ENCODE data around the gene UNC79. TPM values are rescaled to one million over a fixed set of nuclear protein-coding genes. Genes with fewer than 3 reads are reported as not detected.

Gene UNC79
- total RNA-seq, 1 donor: under 0.01 TPM

GRCh38 chr14:93685121-93685895 is 254.6 kb downstream of the UNC79 start:
- no peak overlapping the region for H3K4me3 ChIP-seq (ENCODE audit: low read depth, low read length)
- TF ChIP-seq, protein P1, sequence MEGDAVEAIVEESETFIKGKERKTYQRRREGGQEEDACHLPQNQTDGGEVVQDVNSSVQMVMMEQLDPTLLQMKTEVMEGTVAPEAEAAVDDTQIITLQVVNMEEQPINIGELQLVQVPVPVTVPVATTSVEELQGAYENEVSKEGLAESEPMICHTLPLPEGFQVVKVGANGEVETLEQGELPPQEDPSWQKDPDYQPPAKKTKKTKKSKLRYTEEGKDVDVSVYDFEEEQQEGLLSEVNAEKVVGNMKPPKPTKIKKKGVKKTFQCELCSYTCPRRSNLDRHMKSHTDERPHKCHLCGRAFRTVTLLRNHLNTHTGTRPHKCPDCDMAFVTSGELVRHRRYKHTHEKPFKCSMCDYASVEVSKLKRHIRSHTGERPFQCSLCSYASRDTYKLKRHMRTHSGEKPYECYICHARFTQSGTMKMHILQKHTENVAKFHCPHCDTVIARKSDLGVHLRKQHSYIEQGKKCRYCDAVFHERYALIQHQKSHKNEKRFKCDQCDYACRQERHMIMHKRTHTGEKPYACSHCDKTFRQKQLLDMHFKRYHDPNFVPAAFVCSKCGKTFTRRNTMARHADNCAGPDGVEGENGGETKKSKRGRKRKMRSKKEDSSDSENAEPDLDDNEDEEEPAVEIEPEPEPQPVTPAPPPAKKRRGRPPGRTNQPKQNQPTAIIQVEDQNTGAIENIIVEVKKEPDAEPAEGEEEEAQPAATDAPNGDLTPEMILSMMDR (IDR thresholded peaks at IDR 0.05; ENCODE audit: insufficient read depth, low read depth, low read length): no peak
- DNase-seq (ENCODE audit: low read depth): no peak

GRCh38 chr14:93686268-93686667 is 255.5 kb downstream of the UNC79 start:
- DNase-seq (ENCODE audit: low read depth): no peak
- TF ChIP-seq, protein P1 (IDR thresholded peaks at IDR 0.05; ENCODE audit: insufficient read depth, low read depth, low read length): no peak
- H3K4me3 ChIP-seq (ENCODE audit: low read depth, low read length): no peak overlapping the region

DNA sequence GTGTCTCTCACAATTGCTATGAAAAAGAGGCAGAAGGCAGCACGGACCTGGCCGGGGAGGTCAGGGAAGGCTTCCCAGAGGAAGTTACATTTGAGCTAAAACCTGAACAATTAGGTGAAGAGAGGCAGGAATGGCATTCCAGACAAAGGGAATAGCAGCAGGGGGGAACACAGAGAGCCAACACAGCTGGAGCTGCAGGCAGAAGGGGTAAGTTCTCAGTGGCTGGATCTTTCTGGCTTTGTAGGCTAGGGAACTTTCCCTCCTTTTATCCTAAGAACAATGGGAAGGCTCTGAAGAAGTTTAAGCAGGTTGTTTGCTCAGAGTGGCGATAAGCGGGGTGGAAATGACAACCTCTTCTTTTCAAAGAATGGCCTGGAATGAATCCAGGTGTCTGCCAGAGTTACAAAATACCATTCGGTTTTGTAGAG is 257.5 kb downstream of the UNC79 start:
- no peak for DNase-seq (ENCODE audit: low read depth)
- TF ChIP-seq, protein P1 (IDR thresholded peaks at IDR 0.05; ENCODE audit: insufficient read depth, low read depth, low read length): no peak
- H3K4me3 ChIP-seq (ENCODE audit: low read depth, low read length): no peak overlapping the region

- no peak for DNase-seq (ENCODE audit: low read depth)
- H3K4me3 ChIP-seq (ENCODE audit: low read depth, low read length): no peak overlapping the region
- TF ChIP-seq, protein P1 (IDR thresholded peaks at IDR 0.05; ENCODE audit: insufficient read depth, low read depth, low read length): no peak
Observed at GRCh38 chr14:93688820-93689219, 258.1 kb downstream of the UNC79 start.

DNA sequence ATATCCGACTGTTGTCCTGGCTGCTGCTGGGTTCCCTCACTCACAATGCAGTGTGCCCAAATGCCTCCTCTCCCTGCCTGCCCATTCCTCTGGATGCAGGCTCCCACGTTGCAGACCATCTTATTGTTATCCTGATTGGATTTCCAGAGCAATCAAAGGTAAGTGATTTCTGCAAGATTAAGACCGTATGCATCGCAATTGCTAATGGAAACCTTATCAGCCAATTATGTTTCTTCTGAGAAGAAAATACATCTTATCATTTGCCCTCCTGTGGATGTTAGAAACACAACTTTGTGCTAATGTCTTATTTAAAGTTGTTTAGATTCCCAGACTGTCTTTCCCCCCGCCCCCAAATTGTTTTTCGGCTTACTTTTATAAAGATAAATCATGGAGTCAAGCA is 259.4 kb downstream of the UNC79 start:
- H3K4me3 ChIP-seq (ENCODE audit: low read depth, low read length): no peak overlapping the region
- DNase-seq (ENCODE audit: low read depth): no peak
- TF ChIP-seq, protein P1 (IDR thresholded peaks at IDR 0.05; ENCODE audit: insufficient read depth, low read depth, low read length): no peak

DNA sequence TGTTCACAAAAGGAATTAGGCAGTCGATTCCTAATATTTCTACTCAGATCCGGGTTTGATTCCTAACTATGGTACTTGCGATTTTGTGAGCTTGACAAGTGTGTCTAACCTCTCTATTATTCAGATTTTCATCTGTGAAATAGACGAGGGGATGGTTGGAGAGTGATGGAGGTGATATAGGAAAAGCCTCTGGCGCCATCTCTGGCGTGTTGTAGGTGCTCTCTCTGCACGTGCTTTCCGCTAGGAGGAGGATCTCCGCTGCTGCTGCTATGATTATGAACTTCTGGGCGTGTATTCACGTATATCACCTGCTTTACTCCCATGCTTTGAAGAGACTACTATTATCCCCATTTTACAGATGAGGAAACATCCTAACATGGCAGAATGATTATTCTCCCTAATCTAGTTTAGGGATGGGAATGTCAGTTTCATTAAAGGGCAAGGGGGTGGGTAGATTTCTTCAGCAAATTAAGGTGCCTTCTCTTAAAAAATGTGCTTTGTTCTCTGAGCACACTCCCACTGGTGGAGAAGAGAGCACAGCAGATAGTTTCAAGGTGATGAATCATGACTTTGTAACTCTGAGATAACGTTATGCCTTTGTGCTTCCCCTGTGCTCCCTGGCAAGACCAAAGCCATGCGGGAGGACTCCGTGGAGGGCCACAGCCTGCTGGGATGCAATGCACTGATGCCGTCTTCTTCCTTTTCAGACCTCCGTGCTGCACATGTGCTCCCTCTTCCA is 260.5 kb downstream of the UNC79 start:
- DNase-seq (ENCODE audit: low read depth): no peak
- TF ChIP-seq, protein P1 (IDR thresholded peaks at IDR 0.05; ENCODE audit: insufficient read depth, low read depth, low read length): no peak
- no peak overlapping the region for H3K4me3 ChIP-seq (ENCODE audit: low read depth, low read length)

Data from fibroblast of villous mesenchyme (primary cell).